Embryonic facial prominence (tissue), 1 donor: ENCODE results near the gene DGKK.

ENCODE experiments used
- DNase-seq: peaks from one replicate; pipeline ENCODE4 v3.0.0-alpha.2; 2016; ENCODE audit errors: extremely low spot score

The DGKK gene, protein sequence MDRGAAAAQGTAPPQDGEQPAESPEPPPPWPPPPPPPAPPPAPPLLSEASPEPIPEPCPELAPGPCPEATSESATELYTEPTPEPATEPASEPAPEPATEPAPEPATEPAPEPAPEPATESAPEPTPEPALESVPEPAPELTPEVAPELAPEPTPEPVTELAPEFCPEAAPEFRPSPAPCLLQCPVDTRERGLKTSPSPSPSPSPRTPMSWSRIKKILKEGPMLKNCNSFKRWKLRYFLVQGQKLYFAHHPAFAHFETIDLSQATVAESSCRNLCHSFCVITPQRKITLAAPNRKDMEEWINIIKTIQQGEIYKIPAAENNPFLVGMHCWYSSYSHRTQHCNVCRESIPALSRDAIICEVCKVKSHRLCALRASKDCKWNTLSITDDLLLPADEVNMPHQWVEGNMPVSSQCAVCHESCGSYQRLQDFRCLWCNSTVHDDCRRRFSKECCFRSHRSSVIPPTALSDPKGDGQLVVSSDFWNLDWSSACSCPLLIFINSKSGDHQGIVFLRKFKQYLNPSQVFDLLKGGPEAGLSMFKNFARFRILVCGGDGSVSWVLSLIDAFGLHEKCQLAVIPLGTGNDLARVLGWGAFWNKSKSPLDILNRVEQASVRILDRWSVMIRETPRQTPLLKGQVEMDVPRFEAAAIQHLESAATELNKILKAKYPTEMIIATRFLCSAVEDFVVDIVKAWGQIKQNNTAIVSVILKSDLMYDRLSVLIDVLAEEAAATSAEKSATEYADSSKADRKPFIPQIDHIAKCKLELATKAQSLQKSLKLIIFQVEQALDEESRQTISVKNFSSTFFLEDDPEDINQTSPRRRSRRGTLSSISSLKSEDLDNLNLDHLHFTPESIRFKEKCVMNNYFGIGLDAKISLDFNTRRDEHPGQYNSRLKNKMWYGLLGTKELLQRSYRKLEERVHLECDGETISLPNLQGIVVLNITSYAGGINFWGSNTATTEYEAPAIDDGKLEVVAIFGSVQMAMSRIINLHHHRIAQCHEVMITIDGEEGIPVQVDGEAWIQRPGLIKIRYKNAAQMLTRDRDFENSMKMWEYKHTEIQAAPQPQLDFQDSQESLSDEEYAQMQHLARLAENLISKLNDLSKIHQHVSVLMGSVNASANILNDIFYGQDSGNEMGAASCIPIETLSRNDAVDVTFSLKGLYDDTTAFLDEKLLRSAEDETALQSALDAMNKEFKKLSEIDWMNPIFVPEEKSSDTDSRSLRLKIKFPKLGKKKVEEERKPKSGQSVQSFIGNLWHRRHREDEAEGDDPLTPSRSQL

DNA sequence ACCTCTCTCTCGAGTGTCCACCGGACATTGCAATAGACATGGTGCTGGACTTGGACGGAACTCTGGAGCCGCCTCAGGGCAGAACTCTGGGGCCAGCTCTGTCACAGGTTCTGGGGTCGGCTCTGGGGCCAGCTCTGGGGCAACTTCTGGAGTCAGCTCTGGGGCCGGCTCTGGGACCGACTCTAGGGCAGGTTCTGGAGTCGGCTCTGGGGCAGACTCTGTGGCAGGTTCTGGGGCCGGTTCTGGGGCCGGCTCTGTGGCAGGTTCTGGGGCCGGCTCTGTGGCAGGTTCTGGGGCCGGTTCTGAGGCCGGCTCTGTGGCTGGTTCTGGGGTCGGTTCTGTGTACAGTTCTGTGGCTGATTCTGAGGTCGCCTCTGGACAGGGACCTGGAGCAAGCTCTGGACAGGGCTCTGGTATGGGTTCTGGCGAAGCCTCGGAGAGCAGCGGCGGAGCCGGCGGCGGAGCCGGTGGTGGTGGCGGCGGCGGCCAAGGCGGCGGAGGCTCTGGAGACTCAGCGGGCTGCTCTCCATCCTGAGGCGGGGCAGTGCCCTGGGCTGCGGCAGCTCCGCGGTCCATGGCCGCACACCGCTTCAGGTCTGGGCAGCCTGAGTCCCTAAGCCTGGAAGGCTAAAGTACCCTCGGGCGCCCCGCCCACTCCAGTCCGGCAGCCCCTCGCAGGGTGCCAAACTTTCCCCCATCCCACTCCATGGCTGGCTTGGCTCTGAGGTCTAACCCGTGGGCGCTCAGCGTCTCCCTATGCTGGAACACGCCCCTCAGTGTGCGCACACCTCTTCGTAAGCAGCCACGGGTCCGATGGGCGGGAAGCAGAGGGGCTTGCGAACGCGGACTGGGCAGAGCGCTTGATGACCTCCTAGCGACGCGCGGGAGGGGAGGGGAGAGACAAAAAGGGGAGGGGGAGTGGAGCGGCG lies at the start of gene DGKK:
TSS of gene DGKK (minus strand) at position 723 of the 929 bp plus-strand sequence. CDS start at position 576, 147 bp downstream.
- no peak for DNase-seq

DNA sequence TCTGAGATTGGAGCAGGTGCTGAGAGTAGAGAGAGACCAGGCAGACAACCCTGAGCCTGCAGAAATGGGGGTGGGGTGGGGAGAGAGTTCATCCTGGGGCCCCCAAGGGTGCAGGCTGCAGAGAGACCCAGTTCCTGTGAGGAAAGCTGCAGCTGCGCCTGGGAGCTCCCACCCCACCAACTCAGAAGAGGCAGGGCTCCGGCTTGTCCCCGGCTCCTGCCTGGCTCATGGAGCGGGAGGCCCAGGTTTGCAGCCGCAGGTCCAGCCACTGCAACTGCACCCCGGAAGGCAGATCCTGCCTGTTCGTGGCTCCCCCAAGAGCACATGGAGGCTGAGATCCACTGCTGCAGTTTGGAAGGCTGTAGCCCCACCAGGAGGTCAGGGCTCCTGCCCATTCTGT lies 44.2 kb upstream of the DGKK start:
- DNase-seq, result no peak

DNA sequence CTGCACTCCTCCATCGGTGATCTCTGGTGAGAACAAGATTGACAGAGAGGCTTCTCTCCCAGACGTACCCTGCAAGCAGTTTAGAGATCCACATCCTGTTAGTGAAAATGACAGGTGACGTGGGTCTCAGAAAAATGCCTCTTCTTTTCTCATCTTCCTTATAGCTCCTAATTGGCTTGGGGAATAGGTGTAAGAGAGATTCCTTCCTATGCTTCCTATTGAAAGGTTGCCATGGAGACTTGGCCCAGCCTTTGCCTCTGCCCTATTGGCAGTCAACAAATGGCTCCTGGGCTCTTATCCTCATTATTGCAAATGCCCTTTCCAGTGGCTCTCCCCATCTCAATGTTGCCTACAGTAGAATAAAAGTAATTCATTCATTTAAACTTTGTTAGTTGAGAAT lies 26.5 kb upstream of the DGKK start:
- no peak for DNase-seq

DNA sequence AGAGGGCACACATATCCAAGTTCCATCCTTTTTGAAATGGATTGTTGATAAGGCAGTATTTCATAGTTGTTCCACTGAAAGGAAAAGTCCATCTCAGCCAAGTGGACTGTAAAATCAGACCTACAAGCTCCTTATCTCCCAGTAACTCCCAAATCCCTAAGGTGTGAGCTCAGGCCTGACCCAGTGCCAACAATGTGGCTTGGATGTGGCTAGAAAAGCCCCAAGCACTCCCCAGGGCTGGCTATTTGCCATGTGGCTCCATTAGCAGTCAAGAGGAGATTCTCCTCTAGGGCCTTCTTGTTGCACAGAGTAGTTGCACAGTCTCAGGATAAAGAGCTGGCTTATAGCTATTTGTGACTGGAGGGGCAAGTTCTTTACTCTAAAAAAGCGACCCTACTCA lies 25.0 kb upstream of the DGKK start:
- DNase-seq, result no peak

DNA sequence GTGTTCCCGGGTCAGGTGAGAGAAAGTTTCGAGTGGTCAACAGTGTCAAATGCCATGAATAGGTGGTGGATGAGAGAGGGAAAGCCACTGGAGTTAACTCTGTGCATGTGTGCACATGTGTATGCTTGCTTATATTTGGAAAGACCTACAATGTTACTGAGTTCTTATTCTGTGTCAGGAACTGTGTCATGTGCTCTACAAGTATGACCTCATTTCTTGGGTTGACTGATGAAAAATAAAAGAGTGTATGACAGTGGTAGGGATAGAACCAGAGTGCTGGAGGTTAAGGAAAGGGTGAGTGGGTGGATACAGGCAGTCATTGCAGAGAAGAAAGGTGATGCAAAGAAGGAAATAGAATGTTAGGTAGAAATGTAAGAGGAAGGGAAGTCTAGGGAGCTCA lies 22.1 kb upstream of the DGKK start:
- DNase-seq, result no peak

DNA sequence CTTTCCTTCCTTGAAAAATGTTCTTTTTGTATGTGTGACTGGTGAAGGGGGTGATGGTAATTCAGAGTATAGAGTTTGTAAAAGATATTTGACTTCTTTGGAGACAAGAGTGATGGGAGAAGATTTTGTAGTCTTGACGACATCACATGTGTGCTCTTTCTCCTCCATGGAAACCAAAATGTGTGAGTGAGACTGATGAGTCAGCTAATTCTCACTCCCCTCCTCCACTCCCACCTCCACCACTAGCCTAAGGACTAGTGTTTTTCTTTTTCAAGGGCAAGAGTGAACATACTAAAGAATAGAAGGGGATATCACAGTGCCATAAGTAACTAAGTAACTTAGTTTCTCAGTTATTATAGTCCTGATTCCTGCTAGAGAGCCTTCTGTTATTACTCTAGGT lies 14.0 kb upstream of the DGKK start:
- no peak for DNase-seq

DNA sequence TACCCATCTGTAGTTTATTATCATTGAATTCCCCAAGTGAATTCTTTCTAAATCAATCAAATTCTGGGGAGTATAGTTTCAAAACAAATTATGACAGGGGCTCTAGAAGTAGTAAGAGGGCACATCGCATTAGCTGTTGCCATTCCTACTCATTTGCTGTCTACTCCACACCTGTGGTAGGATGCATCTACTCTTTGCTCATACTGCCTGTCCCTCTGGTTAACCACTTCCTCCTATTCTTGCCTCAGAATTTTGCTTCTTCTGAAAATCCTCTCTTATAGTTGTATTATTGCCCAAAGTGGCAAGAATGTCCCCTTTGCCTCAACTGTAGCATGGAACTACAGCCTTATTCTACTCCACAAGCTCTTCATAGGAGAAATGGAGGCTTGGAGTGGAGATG lies 12.7 kb upstream of the DGKK start:
- DNase-seq, result no peak

DNA sequence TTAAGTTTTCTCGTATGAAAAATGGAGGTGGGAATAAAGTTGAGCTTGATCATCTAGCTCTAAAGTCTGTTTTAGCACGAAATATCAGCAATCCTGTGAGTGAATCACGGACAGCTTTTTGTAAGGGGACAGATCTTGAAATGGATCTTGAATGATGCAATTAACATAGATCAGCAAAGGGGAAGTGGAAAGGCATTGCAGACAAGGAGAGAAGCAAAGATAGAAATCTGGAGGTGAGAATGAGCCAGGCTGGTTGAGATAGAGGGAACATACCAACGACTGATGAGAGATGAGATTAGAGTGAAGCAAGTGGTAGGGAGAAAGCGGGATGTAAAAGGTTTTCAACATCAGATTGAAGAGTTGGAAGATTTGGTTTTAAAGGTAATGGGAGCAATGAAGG lies 4.6 kb upstream of the DGKK start:
- DNase-seq, result no peak

DNA sequence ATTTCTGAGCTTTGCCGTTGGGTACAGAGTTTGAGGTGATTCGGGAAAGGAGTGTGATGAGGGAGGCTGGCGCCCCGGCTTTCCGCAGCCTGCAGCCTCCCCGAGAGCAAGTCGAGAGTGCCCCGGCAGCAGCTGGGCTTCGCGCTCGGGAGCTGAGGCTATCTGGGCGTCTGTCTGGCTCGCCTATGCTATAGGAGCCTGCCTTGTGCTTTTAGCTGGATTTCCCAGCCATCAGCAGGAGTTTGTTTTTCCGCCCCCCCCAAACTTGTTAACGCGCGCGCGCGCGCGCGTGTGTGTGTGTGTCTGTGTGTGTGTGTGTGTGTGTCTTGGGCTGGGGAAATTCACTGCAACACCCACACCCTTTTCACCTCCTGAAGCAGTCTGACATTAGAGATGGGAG lies 765 bp upstream of the DGKK start:
- DNase-seq, result no peak

DNA sequence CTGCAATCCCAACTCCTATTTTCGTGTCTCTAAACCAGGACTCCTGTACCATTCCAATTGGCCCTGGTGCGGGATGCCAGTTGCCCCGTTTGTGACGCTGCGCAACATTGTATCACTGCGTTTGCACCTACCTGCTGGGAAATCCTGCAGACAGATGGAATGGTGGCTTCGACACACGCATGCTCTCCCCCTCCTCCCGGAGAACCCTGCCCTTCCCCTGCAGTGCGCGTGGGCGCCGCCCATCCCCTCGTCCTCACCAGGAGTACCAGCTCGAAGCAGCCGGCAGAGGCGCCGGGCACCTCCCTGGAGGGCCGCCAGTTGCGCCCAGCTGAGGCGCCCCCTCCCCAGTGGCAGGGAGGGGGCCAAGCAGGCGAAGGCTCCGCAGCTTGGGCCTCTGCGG lies 1.4 kb downstream of the DGKK start:
- DNase-seq, result no peak

DNA sequence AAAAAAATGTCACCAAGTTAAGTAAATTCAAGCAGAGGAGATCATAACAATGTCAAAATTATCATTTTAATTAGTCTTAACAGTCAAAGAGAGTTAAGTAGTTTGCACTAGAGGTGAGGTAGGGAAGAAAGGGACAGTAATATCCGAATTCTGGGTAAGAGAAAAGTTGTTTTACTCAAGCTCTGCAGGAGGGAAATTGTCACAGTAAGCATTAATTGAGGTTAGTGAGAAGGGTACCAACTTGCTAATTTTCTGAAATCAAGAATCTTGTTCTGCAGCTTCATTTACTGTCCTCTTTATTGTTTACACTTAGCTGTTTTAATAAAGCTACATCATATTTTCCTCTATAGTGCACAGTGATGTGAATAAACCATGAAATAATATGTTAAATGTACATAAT lies 11.0 kb downstream of the DGKK start:
- no peak for DNase-seq

DNA sequence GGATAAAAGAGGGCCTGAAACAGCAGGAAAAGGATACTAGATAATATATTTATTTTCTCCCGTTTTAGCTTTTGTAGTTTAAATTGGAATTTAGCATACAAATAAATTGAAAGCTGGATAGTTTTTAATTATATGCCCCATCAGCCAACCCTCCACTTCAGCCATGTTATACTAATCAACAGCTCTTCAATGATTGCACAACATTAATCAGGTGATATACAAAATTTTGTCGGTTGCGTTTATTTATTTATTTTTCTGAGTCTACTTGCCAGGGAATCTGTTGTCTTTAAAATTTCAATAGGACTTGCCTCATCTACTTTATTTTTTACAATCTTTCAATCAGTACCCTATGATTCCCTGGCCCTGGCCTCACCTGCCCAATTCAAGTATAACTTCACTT lies 12.1 kb downstream of the DGKK start:
- DNase-seq, result no peak

DNA sequence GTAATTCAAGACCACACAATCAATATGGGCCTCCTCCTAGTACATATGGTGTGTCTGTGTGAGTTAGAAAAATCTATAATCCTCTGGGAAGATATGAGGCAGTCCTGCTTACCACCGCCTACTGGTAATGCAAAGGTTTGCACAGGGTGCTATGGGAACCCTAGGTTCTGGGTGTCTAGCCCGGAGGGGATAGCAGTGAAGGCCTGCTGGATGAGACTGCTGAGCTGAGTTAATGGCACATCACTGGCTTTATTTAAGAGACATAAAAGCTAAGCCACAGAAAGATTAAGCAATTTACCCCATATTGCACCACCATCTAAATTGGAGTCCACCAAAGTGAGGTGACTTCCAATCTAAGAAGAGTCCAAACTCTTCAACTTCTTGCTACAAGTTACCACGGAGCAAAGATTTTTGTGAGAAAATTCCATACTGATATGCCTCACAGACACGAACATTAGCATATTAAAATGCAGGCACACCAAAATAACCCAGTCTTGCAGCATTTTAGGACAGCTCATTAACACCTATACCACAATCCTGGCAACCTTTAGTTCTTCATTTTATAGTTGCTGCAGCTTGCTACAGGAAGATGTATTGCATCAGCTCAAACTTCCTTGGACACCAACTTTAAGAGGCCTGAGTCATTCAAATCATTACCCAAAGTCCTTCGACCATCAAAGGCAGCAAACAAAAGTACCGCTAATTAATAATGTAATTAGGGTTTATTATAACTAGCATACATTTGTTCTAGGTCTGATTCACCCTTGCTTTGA lies 13.7 kb downstream of the DGKK start:
- DNase-seq, result no peak

DNA sequence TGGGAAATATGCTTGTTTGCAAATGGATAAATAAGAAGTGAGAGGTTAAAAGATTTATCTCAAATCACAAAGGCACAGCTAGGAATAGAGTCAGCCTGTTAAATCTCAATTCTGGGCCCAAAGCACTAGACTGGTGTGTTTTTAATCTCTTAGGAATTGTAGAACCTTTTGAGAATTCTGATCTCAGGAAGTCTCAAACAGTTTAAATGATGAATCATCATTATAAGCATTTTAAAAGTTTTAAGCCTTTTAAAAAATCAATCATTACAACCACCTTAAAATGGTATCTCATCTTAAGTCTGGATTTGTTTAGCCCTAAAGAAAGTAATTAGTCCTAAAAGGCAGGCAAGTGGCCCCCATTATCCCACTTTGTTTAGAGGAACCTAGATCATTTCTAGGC lies 17.8 kb downstream of the DGKK start:
- no peak for DNase-seq

DNA sequence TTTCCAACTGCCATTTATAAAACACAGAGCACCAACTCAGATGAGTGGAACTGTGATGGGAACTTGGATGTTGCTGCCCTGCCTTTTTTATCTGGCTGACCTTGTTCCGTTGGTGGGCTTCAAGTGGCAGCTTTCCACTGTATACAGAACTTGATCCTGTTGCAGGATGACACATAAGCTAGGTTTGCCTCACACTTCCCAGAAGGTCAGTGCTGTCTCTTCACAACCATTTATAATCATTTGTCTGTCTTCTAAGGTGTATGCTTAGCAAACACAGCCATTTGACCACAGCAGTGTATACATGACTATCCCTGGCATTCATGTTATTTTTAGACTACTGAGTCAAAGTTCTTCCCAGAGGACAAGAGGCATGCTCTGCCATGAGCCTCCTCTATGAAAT lies 20.3 kb downstream of the DGKK start:
- no peak for DNase-seq

DNA sequence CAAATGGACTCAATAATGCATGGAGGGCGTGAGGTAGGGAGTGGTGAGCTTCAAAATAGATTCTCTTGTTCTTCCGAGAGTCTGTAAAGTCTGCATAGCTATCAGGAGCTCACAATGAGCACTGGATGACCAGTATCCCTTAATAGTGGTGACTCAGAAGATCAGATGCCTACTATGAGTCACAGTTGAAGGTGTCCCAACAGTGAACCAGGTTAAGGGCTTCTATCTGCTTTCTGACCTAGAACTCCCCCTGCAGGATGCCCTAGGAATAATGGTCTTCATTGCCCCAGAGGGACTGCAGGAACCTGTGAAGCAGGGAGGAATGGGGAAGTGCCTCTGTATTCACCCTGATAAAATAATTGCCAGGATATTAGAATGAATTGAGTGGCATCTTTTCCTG lies 22.1 kb downstream of the DGKK start:
- no peak for DNase-seq

DNA sequence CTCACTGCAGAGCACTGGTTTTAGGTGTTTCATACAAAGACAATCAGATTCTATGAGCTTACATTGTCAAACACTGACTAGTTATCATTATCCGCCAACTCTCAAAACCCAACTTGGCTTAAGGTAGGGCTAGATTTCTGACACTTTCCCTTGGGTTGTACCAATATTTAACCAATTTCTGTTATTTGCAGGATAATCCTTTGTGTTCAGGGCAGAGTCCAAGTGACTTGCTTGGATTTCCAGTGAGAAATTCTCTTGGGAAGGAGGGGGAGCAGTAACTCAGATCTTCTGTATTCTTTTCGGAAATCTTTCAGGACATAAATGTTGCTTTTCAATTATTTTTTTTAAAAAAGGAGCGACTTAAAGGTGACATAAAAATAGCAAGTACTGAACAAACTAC lies 23.1 kb downstream of the DGKK start:
- no peak for DNase-seq

DNA sequence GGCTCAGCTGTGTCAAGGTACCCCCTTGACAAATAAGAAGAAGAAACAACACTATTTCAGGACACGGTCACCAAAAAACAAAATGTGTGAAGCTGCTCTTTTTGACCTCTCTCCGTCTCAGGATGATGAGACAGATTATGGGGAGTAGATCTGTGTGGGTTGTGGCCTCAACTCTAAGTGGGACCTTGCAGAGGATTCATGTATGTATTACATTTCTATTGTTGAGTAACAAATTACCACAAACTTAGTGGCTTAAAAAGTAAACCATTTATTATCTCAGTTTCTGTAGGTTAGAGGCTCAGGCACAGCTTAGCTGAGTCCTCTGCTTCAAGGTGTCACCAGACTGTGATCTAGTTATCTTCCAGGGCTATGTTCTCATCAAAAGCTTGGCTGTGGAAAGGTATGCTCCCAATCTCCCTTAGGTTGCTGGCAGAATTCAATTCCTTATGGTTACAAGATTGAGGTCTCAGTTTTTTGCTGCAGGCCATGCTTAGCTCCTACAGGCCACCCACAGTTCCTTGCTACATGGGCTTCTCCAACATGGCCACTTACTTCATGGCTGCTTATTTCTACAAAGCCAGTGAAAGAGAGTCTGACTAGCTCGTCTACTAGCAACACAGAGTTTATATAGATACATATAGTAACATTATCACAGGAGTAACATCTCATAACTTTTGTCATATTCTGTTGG lies 28.1 kb downstream of the DGKK start:
- no peak for DNase-seq

DNA sequence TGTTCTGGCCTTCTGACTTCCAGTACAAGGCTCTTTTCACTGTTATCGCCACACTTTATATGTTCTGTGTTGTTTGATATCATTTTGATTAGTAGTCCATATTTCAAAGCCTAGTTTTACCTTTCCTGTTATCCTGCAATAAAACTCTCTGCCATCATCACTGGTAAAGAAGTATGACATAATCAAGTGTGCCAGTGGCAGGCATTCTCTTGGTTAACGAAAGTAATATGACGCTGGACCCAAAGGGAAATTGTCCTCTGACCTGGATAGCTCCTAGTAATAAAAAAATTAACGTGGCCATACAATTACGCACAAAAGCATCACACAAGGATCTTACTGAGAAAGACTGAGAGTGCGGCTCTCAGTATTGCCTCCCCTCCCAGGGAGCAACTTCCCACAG lies 33.8 kb downstream of the DGKK start:
- no peak for DNase-seq

DNA sequence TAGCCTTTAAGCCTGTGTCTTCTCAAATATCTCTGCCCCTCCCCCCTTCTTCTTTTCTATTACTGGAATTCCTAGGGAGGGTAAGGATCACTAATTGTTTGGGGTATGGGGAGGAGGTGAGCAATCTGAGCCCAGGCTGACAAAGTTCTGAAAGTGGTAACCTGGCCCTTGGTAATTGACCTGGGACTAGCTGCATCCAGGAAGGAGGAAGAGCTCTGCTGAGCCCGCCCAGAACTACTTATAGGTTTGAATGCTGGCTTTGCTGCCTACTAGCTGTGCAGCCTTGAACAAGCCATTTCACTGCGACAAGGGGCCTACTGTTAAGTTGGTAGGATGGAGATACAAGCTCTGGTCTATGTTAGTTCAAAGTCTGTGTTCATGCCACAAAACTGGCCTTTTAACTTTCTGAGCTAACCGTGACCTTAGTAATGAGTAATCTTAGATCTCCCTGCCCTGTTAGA lies 37.8 kb downstream of the DGKK start:
- no peak for DNase-seq
